SK-N-SH treated with all-trans-retinoic acid at 6 μM for 48 hours (cell line): ENCODE measurements around the gene VPS35.

Experiments used
- ESRRG ChIP-seq: fragments of 250-450 bp; sonication (Bioruptor Pico); IDR thresholded peaks from 2 replicates; pipeline ENCODE4 v1.6.1; 2021; ENCODE audit warnings: mild to moderate bottlenecking
- PATZ1 ChIP-seq: fragments of 250-450 bp; sonication (Bioruptor Pico); IDR thresholded peaks from 2 replicates; pipeline ENCODE4 v1.8.0; 2020; ENCODE audit warnings: mild to moderate bottlenecking, moderate library complexity, borderline replicate concordance
- RARB ChIP-seq: fragments of 250-450 bp; sonication (Bioruptor Pico); IDR thresholded peaks from 2 replicates; pipeline ENCODE4 v1.8.0; 2021; ENCODE audit warnings: mild to moderate bottlenecking, moderate library complexity
- SNAI2 ChIP-seq: fragments of 250-450 bp; sonication (Bioruptor Pico); IDR thresholded peaks from 2 replicates; pipeline ENCODE4 v1.5.0; 2020; ENCODE audit warnings: mild to moderate bottlenecking, moderate library complexity
- TCF4 ChIP-seq: fragments of 250-450 bp; sonication (Bioruptor Pico); IDR thresholded peaks from 2 replicates; pipeline ENCODE4 v1.8.0; 2021; ENCODE audit warnings: mild to moderate bottlenecking, moderate library complexity, borderline replicate concordance
- TOX ChIP-seq: fragments of 250-450 bp; sonication (Bioruptor Pico); IDR thresholded peaks from 2 replicates; pipeline ENCODE4 v1.8.0; 2021; ENCODE audit warnings: mild to moderate bottlenecking, moderate library complexity, borderline replicate concordance
- TSHZ2 ChIP-seq: fragments of 250-450 bp; sonication (Bioruptor Pico); IDR thresholded peaks from 2 replicates; pipeline ENCODE4 v1.5.0; 2020; ENCODE audit warnings: mild to moderate bottlenecking, moderate library complexity
- ZC3H10 ChIP-seq: fragments of 250-450 bp; sonication (Bioruptor Pico); IDR thresholded peaks from 2 replicates; pipeline ENCODE4 v1.5.1; 2021; ENCODE audit warnings: mild to moderate bottlenecking, moderate library complexity
- ZFP30 ChIP-seq: fragments of 450-650 bp; formaldehyde crosslinking; IDR thresholded peaks from 2 replicates; pipeline ENCODE4 v1.5.0; 2022; ENCODE audit warnings: mild to moderate bottlenecking, moderate library complexity

GRCh38 chr16:46612121-46612520 is 76.9 kb downstream of the VPS35 start:
- TF ChIP-seq TCF4 (CRISPR knock-in tag) (no peak), SNAI2 (CRISPR knock-in tag) (no peak), ESRRG (CRISPR knock-in tag) (no peak), TOX (CRISPR knock-in tag) (no peak), ZFP30 (CRISPR knock-in tag) (no peak), TSHZ2 (CRISPR knock-in tag) (no peak), ZC3H10 (no peak), RARB (CRISPR knock-in tag) (no peak), PATZ1 (CRISPR knock-in tag) (no peak)
